ENCODE results near the gene SEC24D.

The SEC24D gene

DNA sequence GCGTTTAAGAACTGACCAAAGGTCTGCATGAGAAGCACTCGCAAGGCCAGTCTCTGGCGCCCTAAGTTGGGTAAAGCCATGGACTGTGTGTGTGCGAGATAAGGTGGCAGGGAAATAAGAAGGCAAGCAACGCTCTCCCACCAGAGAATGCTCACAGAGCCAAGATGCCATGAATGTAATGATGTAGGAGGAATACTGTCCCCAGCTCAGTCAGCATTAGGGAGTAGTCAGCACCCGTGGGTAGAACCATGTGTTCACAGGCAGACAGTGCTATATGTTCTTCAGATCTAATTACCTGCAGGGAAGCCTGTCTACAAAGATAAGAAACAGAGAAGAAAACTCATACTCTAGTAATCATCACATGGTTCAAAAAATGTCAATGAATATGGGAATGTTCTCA lies 68.8 kb downstream of the SEC24D start:
- Histone ChIP-seq H3K9ac (ENCODE audit: low read depth, low read length) (no peak overlapping the region), H3K36me3 (ENCODE audit: insufficient read depth, low read depth, low read length) (peaks cover 86% of the 10 kb centered on the region), H3K27me3 (ENCODE audit: insufficient read depth, low read length) (no peaks in the 10 kb centered on the region), H3K9me3 (ENCODE audit: insufficient read depth, low read depth, low read length) (no peaks in the 10 kb centered on the region), H3K4me3 (ENCODE audit: low read length) (no peak overlapping the region), H3K27ac (ENCODE audit: low read length) (no peak overlapping the region), H3K4me1 (ENCODE audit: insufficient read depth, low read length) (no peaks in the 10 kb centered on the region)

DNA sequence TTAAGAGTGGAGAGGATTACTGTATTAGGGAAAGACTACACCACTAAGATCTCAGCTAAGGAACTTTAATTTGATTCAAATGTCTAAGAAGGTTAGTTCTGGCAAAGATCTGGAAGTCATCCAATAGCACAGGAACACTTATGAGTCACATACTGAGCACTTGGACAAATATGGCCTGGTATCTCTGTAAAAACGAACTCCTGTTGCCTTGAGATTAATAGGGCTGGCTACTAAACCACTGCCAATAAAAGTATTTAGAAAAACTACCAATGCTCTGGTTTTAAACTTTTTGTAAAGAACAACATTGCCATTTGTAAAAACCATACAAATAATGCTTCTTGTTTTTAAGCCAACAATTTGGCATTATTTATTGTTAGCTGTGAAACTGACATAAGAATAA lies 70.5 kb downstream of the SEC24D start:
- no peaks in the 10 kb centered on the region for H3K4me1 ChIP-seq (ENCODE audit: insufficient read depth, low read length)
- H3K4me3 ChIP-seq (ENCODE audit: low read length), result no peak overlapping the region
- no peaks in the 10 kb centered on the region for H3K27me3 ChIP-seq (ENCODE audit: insufficient read depth, low read length)
- no peak overlapping the region for H3K9ac ChIP-seq (ENCODE audit: low read depth, low read length)
- H3K36me3 ChIP-seq (ENCODE audit: insufficient read depth, low read depth, low read length), result peaks cover 91% of the 10 kb centered on the region
- H3K27ac ChIP-seq (ENCODE audit: low read length), result no peak overlapping the region
- H3K9me3 ChIP-seq (ENCODE audit: insufficient read depth, low read depth, low read length), result no peaks in the 10 kb centered on the region

DNA sequence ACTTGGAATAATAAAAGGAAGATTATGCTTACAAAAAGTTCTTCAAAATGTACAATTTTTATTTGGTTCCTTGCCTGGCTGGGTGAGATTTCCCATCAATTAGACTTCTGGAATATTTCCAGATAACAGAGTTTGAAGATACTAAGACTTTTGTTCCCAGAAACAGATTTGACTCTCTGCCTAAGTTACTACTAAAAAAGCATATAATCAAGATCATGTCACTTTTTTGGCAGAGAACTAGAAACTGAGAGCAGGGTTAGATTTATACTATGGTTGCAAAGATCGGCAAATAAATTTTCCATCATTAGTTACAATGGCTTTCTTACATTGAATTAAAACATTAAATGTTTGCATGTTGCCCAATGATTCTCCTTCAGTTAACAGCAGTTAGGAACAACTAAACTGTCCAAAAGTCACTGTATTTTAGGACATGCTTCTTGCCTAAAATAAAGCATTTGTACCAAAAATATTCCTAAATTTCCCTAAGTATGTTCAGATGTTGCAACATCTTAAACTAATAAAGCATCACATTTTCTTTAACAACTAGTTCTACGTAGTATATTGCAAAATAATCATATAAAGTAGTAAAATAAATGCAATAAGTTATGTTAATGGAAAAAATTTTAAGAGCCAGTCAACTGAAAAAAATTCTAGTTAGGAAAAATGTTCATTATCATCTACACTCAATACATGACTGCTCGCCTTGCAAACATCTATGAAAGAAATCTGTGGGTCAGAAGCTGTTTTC lies 73.0 kb downstream of the SEC24D start:
- H3K9ac ChIP-seq (ENCODE audit: low read depth, low read length), result no peak overlapping the region
- no peak overlapping the region for H3K27ac ChIP-seq (ENCODE audit: low read length)
- H3K27me3 ChIP-seq (ENCODE audit: insufficient read depth, low read length), result no peaks in the 10 kb centered on the region
- peaks cover 81% of the 10 kb centered on the region for H3K36me3 ChIP-seq (ENCODE audit: insufficient read depth, low read depth, low read length)
- H3K9me3 ChIP-seq (ENCODE audit: insufficient read depth, low read depth, low read length), result no peaks in the 10 kb centered on the region
- H3K4me3 ChIP-seq (ENCODE audit: low read length), result no peak overlapping the region
- H3K4me1 ChIP-seq (ENCODE audit: insufficient read depth, low read length), result no peaks in the 10 kb centered on the region

DNA sequence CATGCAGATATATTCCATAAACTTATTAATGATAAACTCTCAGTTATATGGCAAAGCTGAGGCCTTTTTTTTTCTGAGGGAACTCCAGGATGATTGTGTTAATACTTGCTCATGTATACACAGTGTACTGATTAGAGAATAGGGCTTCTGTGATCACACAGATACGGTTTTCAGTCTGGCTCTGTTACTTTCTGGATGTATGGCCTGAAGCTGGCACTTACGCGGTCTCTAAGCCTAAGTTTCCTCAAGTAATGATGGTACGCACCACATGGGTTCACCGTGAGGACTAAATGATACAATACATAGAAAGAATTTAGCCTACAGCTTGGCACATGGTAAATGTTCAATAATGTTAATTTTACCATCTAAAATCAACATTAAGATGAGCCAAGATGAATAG lies 73.8 kb downstream of the SEC24D start:
- H3K9me3 ChIP-seq (ENCODE audit: insufficient read depth, low read depth, low read length), result no peaks in the 10 kb centered on the region
- H3K4me1 ChIP-seq (ENCODE audit: insufficient read depth, low read length), result no peaks in the 10 kb centered on the region
- no peak overlapping the region for H3K9ac ChIP-seq (ENCODE audit: low read depth, low read length)
- H3K4me3 ChIP-seq (ENCODE audit: low read length), result no peak overlapping the region
- H3K36me3 ChIP-seq (ENCODE audit: insufficient read depth, low read depth, low read length), result peaks cover 81% of the 10 kb centered on the region
- no peak overlapping the region for H3K27ac ChIP-seq (ENCODE audit: low read length)
- H3K27me3 ChIP-seq (ENCODE audit: insufficient read depth, low read length), result no peaks in the 10 kb centered on the region

DNA sequence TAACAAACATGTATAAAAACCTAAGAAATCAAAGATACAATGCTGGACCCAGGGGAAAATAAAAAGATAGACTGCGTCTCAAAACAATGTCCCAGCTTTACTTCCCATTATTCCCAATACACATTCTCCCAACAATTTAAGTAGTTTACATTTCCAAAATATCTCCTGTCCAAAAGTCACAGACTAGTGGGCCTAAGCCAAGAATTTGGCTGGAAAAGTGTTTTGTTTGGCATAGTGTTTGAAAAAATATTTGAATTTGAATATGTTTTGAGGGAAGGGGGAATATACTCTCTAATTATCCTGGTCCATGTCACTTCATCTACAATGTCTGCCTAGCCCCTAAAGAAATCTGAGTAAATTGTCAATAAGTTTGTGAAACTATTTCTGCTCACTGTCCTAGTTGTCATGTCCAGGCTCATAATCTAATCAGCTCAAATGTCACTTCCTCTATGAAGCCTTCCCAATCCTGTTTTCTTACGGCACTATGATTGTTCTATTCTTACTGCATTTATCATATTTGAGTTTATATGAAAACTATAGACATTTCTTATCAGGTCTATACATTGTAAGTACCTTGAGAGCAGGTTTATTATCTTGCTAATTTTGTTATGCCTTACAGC lies 74.4 kb downstream of the SEC24D start:
- Histone ChIP-seq H3K36me3 (ENCODE audit: insufficient read depth, low read depth, low read length) (peaks cover 81% of the 10 kb centered on the region), H3K27ac (ENCODE audit: low read length) (no peak overlapping the region), H3K27me3 (ENCODE audit: insufficient read depth, low read length) (no peaks in the 10 kb centered on the region), H3K4me1 (ENCODE audit: insufficient read depth, low read length) (no peaks in the 10 kb centered on the region), H3K9ac (ENCODE audit: low read depth, low read length) (no peak overlapping the region), H3K9me3 (ENCODE audit: insufficient read depth, low read depth, low read length) (no peaks in the 10 kb centered on the region), H3K4me3 (ENCODE audit: low read length) (no peak overlapping the region)

DNA sequence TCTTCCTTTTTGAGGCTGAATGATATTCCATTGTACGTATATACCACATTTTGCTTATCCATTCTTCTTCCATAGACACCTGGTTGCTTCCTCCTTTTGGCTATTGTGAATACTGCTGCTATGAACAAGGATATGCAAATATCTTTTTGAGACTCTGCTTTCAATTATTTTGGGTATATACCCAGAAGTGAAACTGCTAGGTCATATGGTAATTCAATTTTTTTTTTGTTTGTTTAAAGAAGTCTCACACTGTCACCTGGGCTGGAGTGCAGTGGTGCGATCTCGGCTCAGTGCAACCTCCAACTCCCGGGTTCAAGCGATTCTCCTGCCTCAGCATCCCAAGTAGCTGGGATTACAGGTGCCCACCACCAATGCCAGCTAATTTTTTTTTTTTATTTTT lies 75.4 kb downstream of the SEC24D start:
- Histone ChIP-seq H3K27ac (ENCODE audit: low read length) (no peak overlapping the region), H3K27me3 (ENCODE audit: insufficient read depth, low read length) (no peaks in the 10 kb centered on the region), H3K4me3 (ENCODE audit: low read length) (no peak overlapping the region), H3K9me3 (ENCODE audit: insufficient read depth, low read depth, low read length) (no peaks in the 10 kb centered on the region), H3K36me3 (ENCODE audit: insufficient read depth, low read depth, low read length) (peaks cover 80% of the 10 kb centered on the region), H3K4me1 (ENCODE audit: insufficient read depth, low read length) (no peaks in the 10 kb centered on the region), H3K9ac (ENCODE audit: low read depth, low read length) (no peak overlapping the region)

DNA sequence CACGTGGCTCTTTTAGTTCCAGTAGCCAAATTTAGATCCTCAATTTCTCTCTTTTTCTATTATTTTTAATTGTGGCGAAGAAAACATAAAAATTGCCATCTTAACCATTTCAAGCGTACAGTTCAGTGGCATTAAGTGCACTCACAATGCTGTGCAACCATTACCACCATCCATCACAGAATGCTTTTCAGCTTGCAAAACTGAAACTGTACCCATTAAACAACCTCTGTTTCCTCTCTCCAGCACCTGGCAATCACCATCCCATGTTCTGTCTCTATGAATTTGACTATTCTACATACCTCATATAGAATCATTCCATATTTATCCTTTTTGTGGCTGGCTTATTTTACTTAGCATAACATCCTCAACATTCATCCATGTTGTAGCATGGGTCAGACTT lies 75.8 kb downstream of the SEC24D start:
- no peak overlapping the region for H3K9ac ChIP-seq (ENCODE audit: low read depth, low read length)
- H3K4me1 ChIP-seq (ENCODE audit: insufficient read depth, low read length), result no peaks in the 10 kb centered on the region
- H3K9me3 ChIP-seq (ENCODE audit: insufficient read depth, low read depth, low read length), result no peaks in the 10 kb centered on the region

DNA sequence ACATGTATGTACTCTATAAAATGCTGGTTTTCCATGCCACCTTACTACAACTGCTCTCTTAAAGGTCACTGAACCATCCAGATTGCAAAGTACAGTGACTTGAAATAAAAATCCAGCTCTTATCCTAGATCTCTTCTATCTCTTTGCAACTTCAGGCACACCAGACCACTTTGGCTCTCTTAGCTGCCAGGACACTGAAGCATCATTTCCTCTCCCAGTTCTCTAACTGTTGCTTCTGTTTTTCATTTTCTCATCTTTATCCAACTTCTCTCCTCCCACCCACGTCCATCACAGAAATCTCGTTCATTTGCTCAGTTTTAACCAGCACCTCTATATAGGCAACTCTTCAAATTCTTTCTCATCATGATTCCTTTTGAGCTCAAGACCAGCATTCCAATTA lies 76.4 kb downstream of the SEC24D start:
- Histone ChIP-seq H3K4me3 (ENCODE audit: low read length) (no peak overlapping the region), H3K4me1 (ENCODE audit: insufficient read depth, low read length) (no peaks in the 10 kb centered on the region), H3K36me3 (ENCODE audit: insufficient read depth, low read depth, low read length) (peaks cover 70% of the 10 kb centered on the region), H3K9me3 (ENCODE audit: insufficient read depth, low read depth, low read length) (no peaks in the 10 kb centered on the region), H3K27ac (ENCODE audit: low read length) (no peak overlapping the region), H3K27me3 (ENCODE audit: insufficient read depth, low read length) (no peaks in the 10 kb centered on the region), H3K9ac (ENCODE audit: low read depth, low read length) (no peak overlapping the region)

More for the DNA sequence above, 75.8 kb downstream of the SEC24D start:
- H3K4me3 ChIP-seq (ENCODE audit: low read length), result no peak overlapping the region
- no peaks in the 10 kb centered on the region for H3K27me3 ChIP-seq (ENCODE audit: insufficient read depth, low read length)
- no peak overlapping the region for H3K27ac ChIP-seq (ENCODE audit: low read length)
- peaks cover 77% of the 10 kb centered on the region for H3K36me3 ChIP-seq (ENCODE audit: insufficient read depth, low read depth, low read length)

DNA sequence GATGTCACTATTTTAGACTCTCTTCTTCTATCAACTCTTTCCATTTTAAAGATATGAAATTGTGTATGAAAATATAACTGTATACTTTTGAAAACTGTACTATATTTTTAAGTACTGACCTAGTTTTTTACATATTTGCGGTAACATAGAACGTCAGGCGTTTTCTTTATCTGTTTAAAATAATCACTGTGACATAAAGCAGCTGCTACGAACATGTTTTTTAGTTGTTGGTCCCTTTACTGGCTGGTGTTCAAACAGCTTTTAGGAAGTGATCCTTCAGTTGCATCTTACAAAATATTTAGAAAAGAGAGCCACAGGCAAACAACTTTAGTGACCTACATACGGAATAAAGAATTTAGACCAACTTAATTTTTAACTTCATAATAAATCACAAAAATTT lies 77.6 kb downstream of the SEC24D start:
- H3K4me1 ChIP-seq (ENCODE audit: insufficient read depth, low read length), result no peaks in the 10 kb centered on the region

DNA sequence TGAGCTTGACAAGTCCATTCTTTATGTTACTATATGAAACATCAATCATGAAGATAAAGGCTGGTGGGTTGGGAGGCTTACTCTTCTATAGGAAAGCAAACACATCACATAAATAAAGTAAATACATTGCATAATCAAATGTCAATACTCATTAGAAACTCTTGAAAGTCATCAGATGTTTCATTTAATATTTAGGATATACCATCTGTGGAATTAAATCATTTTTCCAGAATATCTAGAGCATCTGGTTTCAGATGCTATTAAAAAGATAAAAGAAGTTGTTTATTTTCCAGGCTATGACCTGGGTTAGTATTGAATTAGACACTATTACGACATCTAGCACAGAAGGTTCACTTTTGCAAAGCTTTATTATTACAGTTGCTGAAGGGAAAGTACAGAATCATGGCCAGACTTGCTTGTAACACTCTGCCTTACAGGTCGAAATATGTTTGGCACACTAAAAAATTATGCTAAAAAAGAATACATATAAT lies 78.1 kb downstream of the SEC24D start:
- Histone ChIP-seq H3K4me1 (ENCODE audit: insufficient read depth, low read length) (no peaks in the 10 kb centered on the region), H3K9ac (ENCODE audit: low read depth, low read length) (no peak overlapping the region), H3K27ac (ENCODE audit: low read length) (no peak overlapping the region), H3K27me3 (ENCODE audit: insufficient read depth, low read length) (no peaks in the 10 kb centered on the region), H3K4me3 (ENCODE audit: low read length) (no peak overlapping the region), H3K36me3 (ENCODE audit: insufficient read depth, low read depth, low read length) (peaks cover 65% of the 10 kb centered on the region), H3K9me3 (ENCODE audit: insufficient read depth, low read depth, low read length) (no peaks in the 10 kb centered on the region)

More for the DNA sequence above, 77.6 kb downstream of the SEC24D start:
- Histone ChIP-seq H3K9ac (ENCODE audit: low read depth, low read length) (no peak overlapping the region), H3K27ac (ENCODE audit: low read length) (no peak overlapping the region), H3K4me3 (ENCODE audit: low read length) (no peak overlapping the region), H3K27me3 (ENCODE audit: insufficient read depth, low read length) (no peaks in the 10 kb centered on the region), H3K9me3 (ENCODE audit: insufficient read depth, low read depth, low read length) (no peaks in the 10 kb centered on the region), H3K36me3 (ENCODE audit: insufficient read depth, low read depth, low read length) (peaks cover 65% of the 10 kb centered on the region)

DNA sequence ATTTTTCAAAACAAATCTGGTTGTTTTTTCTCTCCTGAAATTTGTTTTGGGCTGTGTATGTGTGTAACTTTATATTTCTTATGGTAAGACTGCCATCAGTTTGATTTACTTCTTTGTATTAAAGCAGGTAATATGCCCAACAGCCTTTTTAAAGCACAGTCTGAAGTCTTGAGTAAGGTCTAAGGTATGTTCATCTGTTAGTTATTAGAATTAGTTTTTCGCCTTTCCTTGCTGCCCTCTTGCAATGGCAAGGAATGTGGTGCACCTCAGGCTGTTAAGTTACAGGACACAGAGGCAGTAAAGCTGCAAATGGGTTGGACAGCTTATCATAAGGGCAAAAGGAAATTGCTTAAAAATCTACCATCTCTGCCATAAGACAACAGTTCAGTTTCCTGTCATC lies 79.0 kb downstream of the SEC24D start:
- no peaks in the 10 kb centered on the region for H3K4me1 ChIP-seq (ENCODE audit: insufficient read depth, low read length)
- peaks cover 67% of the 10 kb centered on the region for H3K36me3 ChIP-seq (ENCODE audit: insufficient read depth, low read depth, low read length)
- H3K27me3 ChIP-seq (ENCODE audit: insufficient read depth, low read length), result no peaks in the 10 kb centered on the region
- no peaks in the 10 kb centered on the region for H3K9me3 ChIP-seq (ENCODE audit: insufficient read depth, low read depth, low read length)
- H3K27ac ChIP-seq (ENCODE audit: low read length), result no peak overlapping the region
- H3K9ac ChIP-seq (ENCODE audit: low read depth, low read length), result no peak overlapping the region
- H3K4me3 ChIP-seq (ENCODE audit: low read length), result no peak overlapping the region

DNA sequence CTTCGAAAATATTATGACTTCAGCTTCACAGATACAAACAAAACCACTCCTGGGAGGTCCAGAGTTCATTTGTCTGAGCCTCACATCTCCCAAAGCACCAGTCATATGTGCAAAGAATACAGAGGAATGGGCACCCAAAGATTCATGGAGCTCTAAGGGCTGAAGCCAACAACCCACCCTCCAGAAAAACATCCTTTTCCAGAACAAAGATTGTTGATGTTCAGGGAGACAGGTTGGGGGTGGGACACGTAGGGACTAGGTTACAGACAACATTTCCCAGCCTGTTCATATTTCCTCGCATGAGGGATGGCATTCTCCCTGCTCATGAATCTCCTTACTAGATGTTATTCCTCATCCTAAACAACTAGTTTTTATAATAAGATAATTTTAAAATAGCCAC lies 79.5 kb downstream of the SEC24D start:
- Histone ChIP-seq H3K27me3 (ENCODE audit: insufficient read depth, low read length) (no peaks in the 10 kb centered on the region), H3K4me1 (ENCODE audit: insufficient read depth, low read length) (no peaks in the 10 kb centered on the region), H3K36me3 (ENCODE audit: insufficient read depth, low read depth, low read length) (peaks cover 67% of the 10 kb centered on the region), H3K27ac (ENCODE audit: low read length) (no peak overlapping the region), H3K9me3 (ENCODE audit: insufficient read depth, low read depth, low read length) (no peaks in the 10 kb centered on the region), H3K4me3 (ENCODE audit: low read length) (no peak overlapping the region), H3K9ac (ENCODE audit: low read depth, low read length) (no peak overlapping the region)

Measured in iPS-20b (cell line).